Mesenchymal stem cell (in vitro differentiated cells and primary cell): Measurements from ENCODE around the gene NUB1.

Experiments
- DNase-seq: peaks from one replicate; pipeline ENCODE4 v3.0.0-alpha.2; 2013
- H2AFZ ChIP-seq: one replicate; pipeline ENCODE4 v1.6.1; 2013; ENCODE audit warnings: low read depth, mild to moderate bottlenecking, control low read depth, inconsistent platforms, low read length, moderate library complexity
- H2AK5ac ChIP-seq: 2 replicates; pipeline ENCODE4 v1.6.1; 2013; ENCODE audit warnings: low read length, moderate library complexity, mild to moderate bottlenecking, inconsistent platforms; ENCODE audit not compliant: severe bottlenecking
- H2BK120ac ChIP-seq: one replicate; pipeline ENCODE4 v1.6.1; 2013; ENCODE audit warnings: low read depth, mild to moderate bottlenecking, inconsistent platforms, low read length, moderate library complexity
- H2BK12ac ChIP-seq, 2 experiments: one replicate each; pipeline ENCODE4 v1.6.1; 2013; ENCODE audit warnings: inconsistent platforms in 2 of 2, low read length in 2 of 2, mild to moderate bottlenecking in 2 of 2, moderate library complexity in 2 of 2, control low read depth in 1 of 2
- H2BK15ac ChIP-seq: one replicate; pipeline ENCODE4 v1.6.1; 2013; ENCODE audit warnings: mild to moderate bottlenecking, low read depth, inconsistent platforms; ENCODE audit not compliant: poor library complexity, severe bottlenecking
- H2BK5ac ChIP-seq: 2 replicates; pipeline ENCODE4 v1.6.1; 2013; ENCODE audit warnings: low read depth, mild to moderate bottlenecking, low read length, control low read depth, inconsistent platforms; ENCODE audit not compliant: poor library complexity, severe bottlenecking
- H3K14ac ChIP-seq, 2 experiments: one replicate each; pipeline ENCODE4 v1.6.1; 2013; ENCODE audit warnings: inconsistent platforms in 2 of 2, low read length in 2 of 2, control low read depth in 1 of 2, mild to moderate bottlenecking in 1 of 2, moderate library complexity in 1 of 2
- H3K18ac ChIP-seq, 2 experiments: one replicate each; pipeline ENCODE4 v1.6.1; 2013; ENCODE audit warnings: inconsistent platforms in 2 of 2, low read length in 2 of 2, control low read depth in 1 of 2, low read depth in 1 of 2, mild to moderate bottlenecking in 1 of 2
- H3K23ac ChIP-seq, 2 experiments: one replicate each; pipeline ENCODE4 v1.6.1; 2013; ENCODE audit warnings: inconsistent platforms in 2 of 2, low read length in 2 of 2, mild to moderate bottlenecking in 2 of 2, moderate library complexity in 2 of 2, control low read depth in 1 of 2
- H3K27ac ChIP-seq: 2 replicates; pipeline ENCODE4 v1.5.1; 2013; ENCODE audit warnings: mild to moderate bottlenecking, moderate library complexity, low read length, control low read depth, inconsistent platforms; ENCODE audit not compliant: poor library complexity, severe bottlenecking
- H3K27me3 ChIP-seq, 2 experiments: 2 replicates each; pipeline versions ENCODE4 v1.6.1 to v1.7.0; 2013; ENCODE audit warnings: low read length in 2 of 2, mild to moderate bottlenecking in 2 of 2, moderate library complexity in 2 of 2, control low read depth in 1 of 2, inconsistent platforms in 1 of 2; ENCODE audit not compliant: control insufficient read depth in 1 of 2, insufficient read depth in 1 of 2
- H3K36me3 ChIP-seq, 2 experiments: 2 replicates each; pipeline versions ENCODE4 v1.6.1 to v1.7.0; 2013; ENCODE audit warnings: low read length in 2 of 2, control low read depth in 1 of 2, inconsistent platforms in 1 of 2, low read depth in 1 of 2, mild to moderate bottlenecking in 1 of 2; ENCODE audit not compliant: insufficient read depth in 2 of 2, control insufficient read depth in 1 of 2
- H3K4ac ChIP-seq, 2 experiments: one replicate each; pipeline ENCODE4 v1.6.1; 2013; ENCODE audit warnings: inconsistent platforms in 2 of 2, low read length in 2 of 2, mild to moderate bottlenecking in 2 of 2, moderate library complexity in 2 of 2, control low read depth in 1 of 2, low read depth in 1 of 2
- H3K4me1 ChIP-seq: 2 replicates; pipeline ENCODE4 v1.6.1; 2013; ENCODE audit warnings: low read depth, low read length, control low read depth; ENCODE audit not compliant: control insufficient read depth, insufficient read depth
- H3K4me2 ChIP-seq: 2 replicates; pipeline ENCODE4 v1.6.1; 2013; ENCODE audit warnings: low read length, mild to moderate bottlenecking, inconsistent platforms; ENCODE audit not compliant: poor library complexity, severe bottlenecking
- H3K4me3 ChIP-seq, 2 experiments: 2 replicates each; pipeline versions ENCODE4 v1.5.1 to v1.7.0; 2013; ENCODE audit warnings: low read length in 2 of 2, mild to moderate bottlenecking in 2 of 2, control low read depth in 1 of 2, low read depth in 1 of 2; ENCODE audit not compliant: insufficient read depth in 1 of 2
- H3K79me1 ChIP-seq: replicated peaks from 2 replicates; pipeline ENCODE4 v1.6.1; 2013; ENCODE audit warnings: mild to moderate bottlenecking, control low read depth, low read length, inconsistent platforms; ENCODE audit not compliant: poor library complexity, severe bottlenecking
- H3K9ac ChIP-seq: 2 replicates; pipeline ENCODE4 v1.7.0; 2013; ENCODE audit warnings: mild to moderate bottlenecking, low read length, moderate library complexity
- H3K9me3 ChIP-seq: 2 replicates; pipeline ENCODE4 v1.7.0; 2013; ENCODE audit warnings: mild to moderate bottlenecking, low read length; ENCODE audit not compliant: control insufficient read depth
- H4K8ac ChIP-seq: one replicate; pipeline ENCODE4 v1.6.1; 2013; ENCODE audit warnings: inconsistent platforms, mild to moderate bottlenecking, low read length, moderate library complexity
- H4K91ac ChIP-seq: one replicate; pipeline ENCODE4 v1.6.1; 2013; ENCODE audit warnings: mild to moderate bottlenecking, low read length, inconsistent platforms
- WGBS: methylation state at CpG from one replicate; pipeline ENCODE4 v1.1.7; 2013; ENCODE audit warnings: mixed read lengths; 5-methylcytosine and 5-hydroxymethylcytosine counted together

The NUB1 gene

DNA sequence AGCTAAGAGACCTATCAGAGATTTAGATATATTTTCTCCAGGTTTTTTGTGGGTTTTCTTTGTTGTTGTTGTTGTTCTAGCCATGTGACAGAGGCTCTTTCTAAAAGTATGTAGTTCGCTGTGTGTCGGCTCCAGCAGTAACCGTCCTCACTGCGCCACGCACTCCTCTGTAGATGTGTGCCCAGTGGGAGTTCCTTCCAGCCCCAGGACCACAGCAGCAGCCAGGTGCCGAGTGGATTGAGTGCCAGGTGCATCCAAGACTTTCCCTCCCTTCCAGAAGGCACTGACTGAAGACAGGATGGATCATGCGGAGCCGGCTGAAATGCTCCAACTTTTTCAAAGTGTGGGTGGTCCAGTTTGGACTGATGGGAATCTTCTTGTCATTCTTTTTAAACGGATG lies 36.4 kb downstream of the NUB1 start:
- 98% methylated on average over 8 of the region's 9 CpGs for WGBS
- H3K18ac ChIP-seq, result no peak overlapping the region
- peaks cover 4% of the 10 kb centered on the region for H3K79me1 ChIP-seq
- no peak overlapping the region for H2AK5ac ChIP-seq
- no peak overlapping the region for H2BK5ac ChIP-seq
- H3K4me1 ChIP-seq, result peaks cover 10% of the 10 kb centered on the region
- no peak overlapping the region for H3K14ac ChIP-seq
- no peak overlapping the region for H3K9ac ChIP-seq
- H3K36me3 ChIP-seq, result peaks cover 50 to 64% of the 10 kb centered on the region in 2 experiments
- H3K27me3 ChIP-seq, result peaks cover 19 to 22% of the 10 kb centered on the region in 2 experiments
- no peak overlapping the region for H4K91ac ChIP-seq
- H3K9me3 ChIP-seq, result no peaks in the 10 kb centered on the region
- no peak overlapping the region for H2BK120ac ChIP-seq
- H3K27ac ChIP-seq, result no peak overlapping the region
- H2BK15ac ChIP-seq, result no peak overlapping the region
- DNase-seq, result no peak
- H2AFZ ChIP-seq, result no peak overlapping the region
- no peak overlapping the region for H4K8ac ChIP-seq
- H3K4ac ChIP-seq, result no peak overlapping the region
- no peak overlapping the region for H2BK12ac ChIP-seq
- no peak overlapping the region for H3K23ac ChIP-seq
- no peak overlapping the region for H3K4me2 ChIP-seq
- no peak overlapping the region for H3K4me3 ChIP-seq

GRCh38 chr7:151378496-151379192 lies 37.0 kb downstream of the NUB1 start:
- no peak overlapping the region for H3K18ac ChIP-seq
- peaks cover 9% of the 10 kb centered on the region for H3K4me1 ChIP-seq
- H4K91ac ChIP-seq, result no peak overlapping the region
- no peaks in the 10 kb centered on the region for H3K9me3 ChIP-seq
- H2BK5ac ChIP-seq, result no peak overlapping the region
- no peak overlapping the region for H3K14ac ChIP-seq
- peaks cover 1% of the 10 kb centered on the region for H3K79me1 ChIP-seq
- H3K4me2 ChIP-seq, result no peak overlapping the region
- no peak overlapping the region for H3K23ac ChIP-seq
- no peak overlapping the region for H3K4me3 ChIP-seq
- H3K4ac ChIP-seq, result no peak overlapping the region
- peaks cover 47 to 60% of the 10 kb centered on the region in 2 experiments for H3K36me3 ChIP-seq
- no peak overlapping the region for H2BK15ac ChIP-seq
- H3K27me3 ChIP-seq, result peaks cover 23 to 24% of the 10 kb centered on the region in 2 experiments
- H2BK120ac ChIP-seq, result no peak overlapping the region
- H2BK12ac ChIP-seq, result no peak overlapping the region
- H3K27ac ChIP-seq, result no peak overlapping the region
- H3K9ac ChIP-seq, result no peak overlapping the region
- 91% methylated on average over 17 of the region's 17 CpGs for WGBS
- H2AK5ac ChIP-seq, result no peak overlapping the region
- H4K8ac ChIP-seq, result no peak overlapping the region
- no peak overlapping the region for H2AFZ ChIP-seq
- DNase-seq, result no peak

- H2BK15ac ChIP-seq, result no peak overlapping the region
- no peak overlapping the region for H3K9ac ChIP-seq
- no peak for DNase-seq
- H3K79me1 ChIP-seq, result no peaks in the 10 kb centered on the region
- H3K23ac ChIP-seq, result no peak overlapping the region
- H3K4ac ChIP-seq, result no peak overlapping the region
- no peaks in the 10 kb centered on the region for H3K9me3 ChIP-seq
- peaks cover 42 to 55% of the 10 kb centered on the region in 2 experiments for H3K36me3 ChIP-seq
- no peak overlapping the region for H2BK12ac ChIP-seq
- H3K4me2 ChIP-seq, result no peak overlapping the region
- no peak overlapping the region for H4K8ac ChIP-seq
- WGBS, result 93% methylated on average over 6 of the region's 6 CpGs
- no peak overlapping the region for H4K91ac ChIP-seq
- no peak overlapping the region for H3K14ac ChIP-seq
- no peak overlapping the region for H3K18ac ChIP-seq
- no peak overlapping the region for H3K4me3 ChIP-seq
- peaks cover 28 to 30% of the 10 kb centered on the region in 2 experiments for H3K27me3 ChIP-seq
- H2AFZ ChIP-seq, result no peak overlapping the region
- H2BK5ac ChIP-seq, result no peak overlapping the region
- H3K4me1 ChIP-seq, result peaks cover 9% of the 10 kb centered on the region
- no peak overlapping the region for H2BK120ac ChIP-seq
- no peak overlapping the region for H3K27ac ChIP-seq
- H2AK5ac ChIP-seq, result no peak overlapping the region
Observed at GRCh38 chr7:151379193-151379520, 37.5 kb downstream of the NUB1 start.

GRCh38 chr7:151379534-151380198 lies 38.1 kb downstream of the NUB1 start:
- no peak overlapping the region for H3K9ac ChIP-seq
- no peak overlapping the region for H4K91ac ChIP-seq
- H2AFZ ChIP-seq, result no peak overlapping the region
- peaks cover 37 to 50% of the 10 kb centered on the region in 2 experiments for H3K36me3 ChIP-seq
- H3K4me1 ChIP-seq, result peaks cover 9% of the 10 kb centered on the region
- no peak overlapping the region for H3K14ac ChIP-seq
- H2AK5ac ChIP-seq, result no peak overlapping the region
- no peaks in the 10 kb centered on the region for H3K79me1 ChIP-seq
- H3K4me2 ChIP-seq, result no peak overlapping the region
- DNase-seq, result no peak
- no peak overlapping the region for H3K18ac ChIP-seq
- H2BK15ac ChIP-seq, result no peak overlapping the region
- no peak overlapping the region for H3K23ac ChIP-seq
- 89% methylated on average over 25 of the region's 25 CpGs for WGBS
- peaks cover 5% of the 10 kb centered on the region for H3K9me3 ChIP-seq
- no peak overlapping the region for H2BK12ac ChIP-seq
- H3K27ac ChIP-seq, result no peak overlapping the region
- no peak overlapping the region for H2BK120ac ChIP-seq
- no peak overlapping the region for H2BK5ac ChIP-seq
- peaks cover 33 to 35% of the 10 kb centered on the region in 2 experiments for H3K27me3 ChIP-seq
- H3K4me3 ChIP-seq, result no peak overlapping the region
- no peak overlapping the region for H4K8ac ChIP-seq
- H3K4ac ChIP-seq, result no peak overlapping the region
